Right atrium auricular region (tissue), 2 donors: Measurements from ENCODE around the gene ARMC10. TPM values are rescaled to one million over a fixed set of nuclear protein-coding genes. Genes with fewer than 3 reads are reported as not detected.
"Not testable (repeated sequence)": the region's sequence is repeated elsewhere in the genome, so short reads cannot be mapped to it uniquely, and the experiment has no call there.

Experiments
- DNase-seq: peaks from one replicate; pipeline ENCODE4 v3.0.0-alpha.2; 2019; ENCODE audit warnings: low spot score
- H3K27ac ChIP-seq, 2 donors: fragments of 200-600 bp; sonication (generic); 1 replicate in 1 of 2; 2 replicates in 1 of 2; pipeline ENCODE4 v1.5.1; 2016 to 2019
- H3K27me3 ChIP-seq, 2 donors: fragments of 200-600 bp; sonication (generic); one replicate each; pipeline versions ENCODE4 v1.5.1 to v1.6.0; 2017 to 2019
- H3K36me3 ChIP-seq: fragments of 200-600 bp; sonication (generic); one replicate; pipeline ENCODE4 v1.5.1; 2016
- H3K4me1 ChIP-seq, 2 donors: fragments of 200-600 bp; sonication (generic); one replicate each; pipeline versions ENCODE4 v1.5.1 to v1.6.0; 2017 to 2019
- H3K4me3 ChIP-seq, 2 donors: fragments of 200-600 bp; sonication (generic); 1 replicate in 1 of 2; 2 replicates in 1 of 2; pipeline ENCODE4 v1.5.1; 2017 to 2019; ENCODE audit warnings: mild to moderate bottlenecking in 1 of 2, moderate library complexity in 1 of 2
- H3K9me3 ChIP-seq, 2 donors: fragments of 200-600 bp; sonication (generic); one replicate each; pipeline ENCODE4 v1.5.1; 2019
- total RNA-seq, 2 donors: library from RNA; depleted of rRNA; stranded (reverse); fragments of >200 nt; gene quantifications; one replicate each; pipeline ENCODE4 v1.1.0, GENCODE V29; 2016
- TF ChIP-seq, protein P1 (sequence below), 2 donors: fragments of 200-600 bp; sonication (generic); IDR thresholded peaks; one replicate each; pipeline ENCODE4 v1.5.1; 2019; ENCODE audit warnings: antibody characterized with exemption in 2 of 2

The ARMC10 gene
- total RNA-seq, 2 donors from 2014 or later = 11.6 to 20.2 TPM

- Histone ChIP-seq H3K9me3 (no peaks in the 10 kb centered on the region), H3K27ac (no peak overlapping the region), H3K4me1 (no peaks in the 10 kb centered on the region), H3K27me3 (no peaks in the 10 kb centered on the region), H3K4me3 (no peak overlapping the region), H3K36me3 (peaks cover 24% of the 10 kb centered on the region)
- TF ChIP-seq, protein P1, sequence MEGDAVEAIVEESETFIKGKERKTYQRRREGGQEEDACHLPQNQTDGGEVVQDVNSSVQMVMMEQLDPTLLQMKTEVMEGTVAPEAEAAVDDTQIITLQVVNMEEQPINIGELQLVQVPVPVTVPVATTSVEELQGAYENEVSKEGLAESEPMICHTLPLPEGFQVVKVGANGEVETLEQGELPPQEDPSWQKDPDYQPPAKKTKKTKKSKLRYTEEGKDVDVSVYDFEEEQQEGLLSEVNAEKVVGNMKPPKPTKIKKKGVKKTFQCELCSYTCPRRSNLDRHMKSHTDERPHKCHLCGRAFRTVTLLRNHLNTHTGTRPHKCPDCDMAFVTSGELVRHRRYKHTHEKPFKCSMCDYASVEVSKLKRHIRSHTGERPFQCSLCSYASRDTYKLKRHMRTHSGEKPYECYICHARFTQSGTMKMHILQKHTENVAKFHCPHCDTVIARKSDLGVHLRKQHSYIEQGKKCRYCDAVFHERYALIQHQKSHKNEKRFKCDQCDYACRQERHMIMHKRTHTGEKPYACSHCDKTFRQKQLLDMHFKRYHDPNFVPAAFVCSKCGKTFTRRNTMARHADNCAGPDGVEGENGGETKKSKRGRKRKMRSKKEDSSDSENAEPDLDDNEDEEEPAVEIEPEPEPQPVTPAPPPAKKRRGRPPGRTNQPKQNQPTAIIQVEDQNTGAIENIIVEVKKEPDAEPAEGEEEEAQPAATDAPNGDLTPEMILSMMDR (IDR thresholded peaks at IDR 0.05) = no peak
- DNase-seq = no peak
Observed at GRCh38 chr7:103101543-103101942, 26.6 kb downstream of the ARMC10 start.

DNA sequence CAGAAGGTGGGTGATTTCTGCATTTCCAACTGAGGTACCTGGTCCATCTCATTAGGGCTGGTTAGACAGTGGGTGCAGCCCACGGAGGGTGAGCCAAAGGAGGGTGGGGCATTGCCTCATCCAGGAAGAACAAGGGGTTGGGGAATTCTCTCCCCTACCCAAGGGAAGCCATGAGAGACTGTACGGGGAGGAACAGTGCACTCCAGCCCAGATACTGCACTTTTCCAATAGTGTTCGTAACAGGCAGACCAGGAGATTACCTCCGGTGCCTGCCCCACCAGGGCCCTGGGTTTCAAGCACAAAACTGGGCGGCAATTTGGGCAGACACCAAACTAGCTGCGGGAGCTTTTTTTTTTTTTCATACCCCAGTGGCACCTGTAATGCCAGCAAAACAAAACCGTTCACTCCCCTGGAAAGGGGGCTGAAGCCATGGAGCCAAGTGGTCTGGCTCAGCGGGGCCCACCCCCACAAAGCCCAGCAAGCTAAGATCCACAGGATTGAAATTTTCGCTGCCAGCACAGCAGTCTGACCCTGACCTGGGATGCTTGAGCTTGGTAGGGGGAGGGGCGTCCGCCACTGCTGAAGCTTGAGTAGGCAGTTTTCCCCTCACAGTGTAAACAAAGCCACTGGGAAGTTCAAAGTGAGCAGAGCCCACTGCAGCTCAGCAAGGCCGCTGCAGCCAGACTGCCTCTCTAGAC, 31.2 kb downstream of the ARMC10 start:
- Histone ChIP-seq H3K4me3 (no peak overlapping the region), H3K9me3 (no peaks in the 10 kb centered on the region), H3K27me3 (no peaks in the 10 kb centered on the region), H3K36me3 (peaks cover 13% of the 10 kb centered on the region), H3K4me1 (no peaks in the 10 kb centered on the region), H3K27ac (no peak overlapping the region)
- DNase-seq = no peak
- TF ChIP-seq, protein P1 (IDR thresholded peaks at IDR 0.05) = no peak

DNA sequence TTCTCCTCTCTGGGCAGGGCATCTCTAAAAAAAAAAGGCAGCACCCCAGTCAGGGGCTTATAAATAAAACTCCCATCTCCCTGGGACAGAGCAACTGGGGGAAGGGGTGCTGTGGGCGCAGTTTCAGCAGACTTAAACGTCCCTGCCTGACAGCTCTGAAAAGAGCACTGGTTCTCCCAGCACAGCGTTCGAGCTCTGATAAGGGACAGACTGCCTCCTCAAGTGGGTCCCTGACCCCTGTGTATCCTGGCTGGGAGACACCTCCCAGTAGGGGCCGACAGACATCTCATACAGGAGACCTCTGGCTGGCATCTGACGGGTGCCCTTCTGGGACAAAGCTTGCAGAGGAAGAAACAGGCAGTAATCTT, 31.7 kb downstream of the ARMC10 start:
- DNase-seq, H3K27me3 ChIP-seq, H3K9me3 ChIP-seq, H3K4me1 ChIP-seq, H3K4me3 ChIP-seq, H3K27ac ChIP-seq: not testable (repeated sequence)
- peaks cover 12% of the 10 kb centered on the region for H3K36me3 ChIP-seq

- Histone ChIP-seq H3K9me3 (no peaks in the 10 kb centered on the region), H3K4me1 (no peaks in the 10 kb centered on the region), H3K4me3 (no peak overlapping the region), H3K36me3 (no peaks in the 10 kb centered on the region), H3K27ac (no peak overlapping the region), H3K27me3 (no peaks in the 10 kb centered on the region)
- DNase-seq = no peak
- TF ChIP-seq, protein P1 (IDR thresholded peaks at IDR 0.05) = no peak
Observed at GRCh38 chr7:103113164-103113563, 38.2 kb downstream of the ARMC10 start.

DNA sequence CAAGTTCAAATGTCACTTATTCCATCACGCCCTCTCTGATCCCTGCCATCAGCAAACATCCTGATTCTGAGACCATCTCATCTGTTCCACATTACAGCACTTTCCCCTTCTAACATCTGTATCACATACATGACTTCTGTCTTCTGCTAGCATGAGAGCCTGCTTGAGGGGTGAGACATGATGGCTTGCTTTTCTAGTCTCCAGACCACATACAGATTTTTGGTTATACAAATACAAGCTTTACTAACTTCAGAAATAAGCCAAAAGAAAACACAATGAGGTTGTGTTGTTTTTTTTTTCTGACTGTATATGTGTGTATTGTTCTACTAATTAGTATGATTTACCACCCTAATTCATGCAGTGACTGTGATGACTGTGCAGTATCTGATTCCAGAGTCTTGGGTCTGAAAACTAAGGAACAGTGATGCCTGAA, 39.7 kb downstream of the ARMC10 start:
- Histone ChIP-seq H3K4me3 (no peak overlapping the region), H3K27me3 (no peaks in the 10 kb centered on the region), H3K4me1 (no peaks in the 10 kb centered on the region), H3K36me3 (no peaks in the 10 kb centered on the region), H3K9me3 (no peaks in the 10 kb centered on the region), H3K27ac (no peak overlapping the region)
- DNase-seq = no peak
- TF ChIP-seq, protein P1 (IDR thresholded peaks at IDR 0.05) = no peak

- TF ChIP-seq, protein P1 (IDR thresholded peaks at IDR 0.05) = no peak
- Histone ChIP-seq H3K27ac (no peak overlapping the region), H3K9me3 (no peaks in the 10 kb centered on the region), H3K4me1 (no peaks in the 10 kb centered on the region), H3K27me3 (no peaks in the 10 kb centered on the region), H3K36me3 (peaks cover 4% of the 10 kb centered on the region), H3K4me3 (no peak overlapping the region)
- no peak for DNase-seq
Observed at GRCh38 chr7:103115771-103116170, 40.8 kb downstream of the ARMC10 start.
